Measurements from ENCODE around the gene TRIM38. TPM values are rescaled to one million over a fixed set of nuclear protein-coding genes. Genes with fewer than 3 reads are reported as not detected.

The TRIM38 gene
- total RNA-seq, 4 donors from 2014 or later: 3.9 to 14.9 (median 6.4) TPM

- WGBS: no CpG with 5 or more reads among the region's 1 CpG
- Histone ChIP-seq H3K36me3 (no peaks in the 10 kb centered on the region), H3K4me1 (no peaks in the 10 kb centered on the region), H3K9me3 (no peaks in the 10 kb centered on the region), H3K27me3 (no peaks in the 10 kb centered on the region), H3K27ac (no peak overlapping the region), H3K4me3 (no peak overlapping the region)
- TF ChIP-seq POLR2AphosphoS5 (IDR thresholded peaks at IDR 0.05): no peak
- no peak for TF ChIP-seq POLR2A (IDR thresholded peaks at IDR 0.05)
- no peak for TF ChIP-seq CTCF (IDR thresholded peaks at IDR 0.05)
- no peak for TF ChIP-seq EP300 (IDR thresholded peaks at IDR 0.05)
- DNase-seq (ENCODE audit: low spot score in 2 of 2): no peak
Measured at GRCh38 chr6:25954756-25955155, 7.8 kb upstream of the TRIM38 start.

GRCh38 chr6:25956226-25956625 lies 6.4 kb upstream of the TRIM38 start:
- 81% methylated on average over 3 of the region's 3 CpGs for WGBS
- no peaks in the 10 kb centered on the region for H3K27me3 ChIP-seq
- DNase-seq (ENCODE audit: low spot score in 2 of 2): no peak
- H3K36me3 ChIP-seq: no peaks in the 10 kb centered on the region
- no peak overlapping the region for H3K4me3 ChIP-seq
- H3K4me1 ChIP-seq: peaks cover under 1% of the 10 kb centered on the region
- H3K9me3 ChIP-seq: no peaks in the 10 kb centered on the region
- no peak overlapping the region for H3K27ac ChIP-seq
- no peak for TF ChIP-seq EP300 (IDR thresholded peaks at IDR 0.05)
- TF ChIP-seq CTCF (IDR thresholded peaks at IDR 0.05): no peak

GRCh38 chr6:25958700-25959162 lies 3.9 kb upstream of the TRIM38 start:
- no peak for TF ChIP-seq POLR2AphosphoS5 (IDR thresholded peaks at IDR 0.05)
- no peak for DNase-seq (ENCODE audit: low spot score in 2 of 2)
- no peak overlapping the region for H3K4me3 ChIP-seq
- 54% methylated on average over 3 of the region's 3 CpGs for WGBS
- no peaks in the 10 kb centered on the region for H3K36me3 ChIP-seq
- no peaks in the 10 kb centered on the region for H3K9me3 ChIP-seq
- H3K4me1 ChIP-seq: peaks cover 21% of the 10 kb centered on the region
- no peak overlapping the region for H3K27ac ChIP-seq
- no peaks in the 10 kb centered on the region for H3K27me3 ChIP-seq

GRCh38 chr6:25959890-25960536 lies 2.6 kb upstream of the TRIM38 start:
- Histone ChIP-seq H3K4me1 (peaks cover 34% of the 10 kb centered on the region), H3K27ac (no peak overlapping the region), H3K36me3 (peaks cover 2% of the 10 kb centered on the region), H3K4me3 (no peak overlapping the region), H3K27me3 (no peaks in the 10 kb centered on the region), H3K9me3 (no peaks in the 10 kb centered on the region)
- DNase-seq (ENCODE audit: low spot score in 2 of 2): no peak
- WGBS: 59% methylated on average over 2 of the region's 2 CpGs
- TF ChIP-seq EP300 (IDR thresholded peaks at IDR 0.05) (no peak), POLR2A (IDR thresholded peaks at IDR 0.05) (no peak), POLR2AphosphoS5 (IDR thresholded peaks at IDR 0.05) (no peak), CTCF (IDR thresholded peaks at IDR 0.05) (no peak)

GRCh38 chr6:25960734-25961133 lies 1.9 kb upstream of the TRIM38 start:
- Histone ChIP-seq H3K4me1 (peaks cover 41% of the 10 kb centered on the region), H3K9me3 (no peaks in the 10 kb centered on the region), H3K27me3 (no peaks in the 10 kb centered on the region), H3K36me3 (peaks cover 6% of the 10 kb centered on the region), H3K4me3 (no peak overlapping the region), H3K27ac (no peak overlapping the region)
- no peak for DNase-seq (ENCODE audit: low spot score in 2 of 2)
- 86% methylated on average over 3 of the region's 3 CpGs for WGBS
- TF ChIP-seq POLR2A (IDR thresholded peaks at IDR 0.05): no peak
- TF ChIP-seq CTCF (IDR thresholded peaks at IDR 0.05): no peak
- TF ChIP-seq POLR2AphosphoS5 (IDR thresholded peaks at IDR 0.05): no peak

Measured in suprapubic skin (tissue), 4 donors.